Breast epithelium (tissue), 4 donors: ENCODE data around the gene C1QTNF6. TPM values are rescaled to one million over a fixed set of nuclear protein-coding genes. Genes with fewer than 3 reads are reported as not detected.

Source experiments
- DNase-seq, 2 donors: peaks; one replicate each; pipeline ENCODE4 v3.0.0-alpha.2; 2019; ENCODE audit warnings: low spot score in 2 of 2
- H3K27ac ChIP-seq, 2 donors: fragments of 200-600 bp; sonication (generic) in 1 of 2; one replicate each; pipeline ENCODE4 v1.5.1; 2016 to 2019; ENCODE audit warnings: mild to moderate bottlenecking in 1 of 2
- H3K27me3 ChIP-seq, 2 donors: fragments of 200-600 bp; sonication (generic) in 1 of 2; one replicate each; pipeline versions ENCODE4 v1.5.1 to v1.6.0; 2017 to 2019; ENCODE audit warnings: control low read depth in 1 of 2, mild to moderate bottlenecking in 1 of 2
- H3K36me3 ChIP-seq: fragments of 200-600 bp; one replicate; pipeline ENCODE4 v1.5.1; 2019
- H3K4me1 ChIP-seq, 2 donors: fragments of 200-600 bp; sonication (generic); one replicate each; pipeline ENCODE4 v1.5.1; 2016 to 2019; ENCODE audit warnings: control low read depth in 1 of 2
- H3K4me3 ChIP-seq, 3 donors: fragments of 200-600 bp; sonication (generic); 1 replicate in 2 of 3; 2 replicates in 1 of 3; pipeline ENCODE4 v1.5.1; 2016 to 2019; ENCODE audit warnings: mild to moderate bottlenecking in 3 of 3, moderate library complexity in 2 of 3
- H3K9me3 ChIP-seq, 2 donors: fragments of 200-600 bp; sonication (generic) in 1 of 2; one replicate each; pipeline ENCODE4 v1.5.1; 2016 to 2019; ENCODE audit warnings: control low read depth in 1 of 2
- CTCF ChIP-seq, 3 donors: fragments of 450-650 bp; IDR thresholded peaks; one replicate each; pipeline ENCODE4 v1.5.1; 2016 to 2017; ENCODE audit warnings: antibody characterized with exemption in 3 of 3, mild to moderate bottlenecking in 3 of 3, moderate library complexity in 3 of 3
- POLR2A ChIP-seq: fragments of 450-650 bp; IDR thresholded peaks from one replicate; pipeline ENCODE4 v1.6.1; 2016; ENCODE audit warnings: antibody characterized with exemption, mild to moderate bottlenecking, moderate library complexity
- POLR2AphosphoS5 ChIP-seq, 3 donors: sonication (generic); formaldehyde crosslinking; IDR thresholded peaks; one replicate each; pipeline ENCODE4 v1.6.1; 2017; ENCODE audit warnings: antibody characterized with exemption in 3 of 3
- intact Hi-C: fragments of 100-400 bp; cut with DNase I; formaldehyde crosslinking; loops from one replicate; pipeline ENCODE4 v1.15.1; 2023; ENCODE audit warnings: low total_unique reads
- total RNA-seq, 3 donors: library from RNA; depleted of rRNA; stranded (reverse); fragments of >200 nt; gene quantifications; one replicate each; pipeline ENCODE4 v1.1.0, GENCODE V29; 2016

C1QTNF6 gene
- total RNA-seq, 3 donors from 2014 or later, result 2.2 to 3.6 (median 3.5) TPM

DNA sequence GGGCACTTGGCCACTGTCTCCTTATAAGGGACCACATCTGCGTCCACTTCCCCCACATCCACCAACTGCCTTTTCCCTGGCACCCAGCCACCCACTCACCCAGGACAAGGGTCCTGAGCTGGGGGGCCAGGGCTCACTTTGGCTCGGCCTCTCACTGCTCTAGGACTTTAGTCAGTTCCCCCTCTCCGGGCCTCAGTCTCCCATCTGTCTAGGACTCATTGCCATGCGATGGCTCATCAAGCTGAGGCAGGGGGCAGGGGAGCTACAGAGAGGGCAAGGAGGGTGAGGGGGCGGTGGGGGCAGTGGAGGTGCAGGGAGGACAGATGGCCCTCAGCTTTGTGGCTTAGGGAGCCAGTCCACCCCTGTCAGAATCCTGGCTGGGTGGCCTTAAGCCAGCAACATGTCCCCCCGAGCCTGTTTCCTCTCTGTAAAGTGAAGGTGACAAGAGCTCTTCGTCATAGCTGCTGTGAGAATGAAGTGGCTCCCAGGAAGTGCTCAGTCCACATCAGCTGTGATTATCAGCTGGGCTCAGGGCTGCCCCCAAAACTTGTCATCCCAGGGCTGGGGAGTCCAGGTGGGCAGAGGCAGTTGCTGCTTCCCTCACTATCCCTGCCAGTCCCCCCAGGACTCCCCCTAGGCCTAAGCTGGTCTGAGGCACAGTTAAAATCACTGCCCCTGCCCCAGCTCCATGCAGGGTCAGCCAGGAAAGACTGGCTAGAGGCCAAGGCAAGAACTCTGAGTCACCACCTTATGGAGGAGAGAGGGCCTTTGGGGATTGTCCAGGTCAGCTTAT, 41.2 kb upstream of the C1QTNF6 start:
- H3K4me1 ChIP-seq, result no peaks in the 10 kb centered on the region
- TF ChIP-seq CTCF (IDR thresholded peaks at IDR 0.05) (no peak), POLR2AphosphoS5 (IDR thresholded peaks at IDR 0.05) (no peak), POLR2A (no peak)
- no peaks in the 10 kb centered on the region for H3K36me3 ChIP-seq
- no peaks in the 10 kb centered on the region for H3K27me3 ChIP-seq
- no peak overlapping the region for H3K4me3 ChIP-seq
- no peaks in the 10 kb centered on the region for H3K9me3 ChIP-seq
- peak overlapping the region in 1 of 2 donors; percentile 52 for H3K27ac ChIP-seq
- intact Hi-C loops, result no loop called here
- no peak for DNase-seq

GRCh38 chr22:37228106-37229011, 40.3 kb upstream of the C1QTNF6 start:
- Histone ChIP-seq H3K36me3 (no peaks in the 10 kb centered on the region), H3K4me3 (no peak overlapping the region), H3K9me3 (no peaks in the 10 kb centered on the region), H3K4me1 (no peaks in the 10 kb centered on the region), H3K27ac (no peak overlapping the region), H3K27me3 (no peaks in the 10 kb centered on the region)
- no peak for DNase-seq
- TF ChIP-seq CTCF (IDR thresholded peaks at IDR 0.05) (no peak), POLR2A (no peak), POLR2AphosphoS5 (IDR thresholded peaks at IDR 0.05) (no peak)
- intact Hi-C loops, result no loop called here

DNA sequence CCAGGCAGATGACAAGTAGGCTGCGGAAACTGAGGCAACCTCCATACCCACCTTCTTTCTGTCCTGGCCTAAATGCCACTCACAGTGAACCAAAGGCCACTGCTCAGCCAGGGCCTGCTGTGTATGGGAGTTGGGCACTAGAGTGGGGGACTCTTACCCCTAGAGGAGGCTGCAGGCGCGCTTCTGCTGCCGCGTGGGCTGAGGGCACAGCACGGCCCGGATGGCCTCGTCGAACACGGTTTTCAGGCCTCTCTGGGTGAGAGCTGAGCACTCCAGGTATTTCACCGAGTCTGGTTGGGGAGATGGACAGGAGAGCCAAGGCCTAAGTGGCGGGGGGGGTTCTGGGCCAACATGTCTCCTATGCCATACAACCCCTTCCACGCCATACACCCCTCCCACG, 38.5 kb upstream of the C1QTNF6 start:
- no peaks in the 10 kb centered on the region for H3K9me3 ChIP-seq
- H3K27me3 ChIP-seq, result no peaks in the 10 kb centered on the region
- no peak for DNase-seq
- H3K36me3 ChIP-seq, result no peaks in the 10 kb centered on the region
- H3K4me3 ChIP-seq, result no peak overlapping the region
- H3K27ac ChIP-seq, result no peak overlapping the region
- TF ChIP-seq POLR2AphosphoS5 (IDR thresholded peaks at IDR 0.05) (no peak), POLR2A (no peak), CTCF (IDR thresholded peaks at IDR 0.05) (no peak)
- intact Hi-C loops, result no loop called here
- H3K4me1 ChIP-seq, result no peaks in the 10 kb centered on the region

GRCh38 chr22:37226087-37226486, 38.0 kb upstream of the C1QTNF6 start:
- DNase-seq, result no peak
- H3K4me3 ChIP-seq, result no peak overlapping the region
- no peaks in the 10 kb centered on the region for H3K36me3 ChIP-seq
- no peaks in the 10 kb centered on the region for H3K27me3 ChIP-seq
- H3K27ac ChIP-seq, result no peak overlapping the region
- intact Hi-C loops, result no loop called here
- no peak for TF ChIP-seq CTCF (IDR thresholded peaks at IDR 0.05)
- no peak for TF ChIP-seq POLR2AphosphoS5 (IDR thresholded peaks at IDR 0.05)
- no peak for TF ChIP-seq POLR2A
- no peaks in the 10 kb centered on the region for H3K4me1 ChIP-seq
- H3K9me3 ChIP-seq, result no peaks in the 10 kb centered on the region

GRCh38 chr22:37225481-37225880, 37.4 kb upstream of the C1QTNF6 start:
- H3K36me3 ChIP-seq, result no peaks in the 10 kb centered on the region
- no peak for DNase-seq
- H3K27ac ChIP-seq, result no peak overlapping the region
- no peaks in the 10 kb centered on the region for H3K4me1 ChIP-seq
- H3K27me3 ChIP-seq, result no peaks in the 10 kb centered on the region
- no peaks in the 10 kb centered on the region for H3K9me3 ChIP-seq
- TF ChIP-seq CTCF (IDR thresholded peaks at IDR 0.05), result no peak
- no peak for TF ChIP-seq POLR2AphosphoS5 (IDR thresholded peaks at IDR 0.05)
- TF ChIP-seq POLR2A, result no peak
- H3K4me3 ChIP-seq, result no peak overlapping the region
- intact Hi-C loops, result no loop called here
